ENCODE measurements around the gene DUSP22.

DNA sequence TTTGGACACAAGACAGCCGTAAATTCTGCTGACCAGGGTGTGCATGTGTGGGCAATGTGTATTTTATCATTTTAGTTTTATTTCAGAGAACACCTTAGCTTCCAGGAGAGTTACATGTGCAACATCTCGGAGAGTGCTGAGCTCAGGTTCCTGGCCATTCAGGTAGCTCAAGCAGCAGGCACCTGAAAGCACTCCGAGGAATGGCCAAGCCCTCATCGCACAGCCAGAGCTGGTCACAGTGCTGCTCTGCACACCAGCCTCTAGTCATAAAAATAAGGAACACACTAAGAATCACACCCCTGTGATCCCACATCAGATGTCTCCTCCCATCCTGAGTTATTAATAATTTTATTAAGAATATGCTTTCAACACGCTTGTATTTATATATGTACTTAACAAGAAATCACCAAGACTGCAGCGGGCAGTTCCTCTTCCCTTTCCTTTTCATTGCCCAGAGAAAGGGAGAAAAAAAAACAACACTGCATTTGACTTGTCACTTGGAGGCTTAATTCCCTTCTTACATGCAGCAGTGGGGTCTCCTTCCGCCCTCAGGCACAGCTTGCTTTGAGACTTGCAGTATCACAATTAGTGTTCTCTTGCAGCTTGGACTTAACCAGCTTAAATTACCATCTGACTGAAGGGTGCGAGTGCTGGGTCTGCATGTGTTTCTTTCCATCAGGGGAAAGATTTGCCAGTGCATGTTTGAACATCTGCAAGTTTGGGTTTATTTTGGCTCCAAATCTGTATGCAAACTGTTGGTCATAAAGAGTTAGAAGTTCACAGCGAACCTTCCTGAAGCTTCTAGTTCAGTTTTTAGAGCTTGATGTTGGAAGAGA is 63.3 kb downstream of the DUSP22 start:
- TF ChIP-seq, protein P1, sequence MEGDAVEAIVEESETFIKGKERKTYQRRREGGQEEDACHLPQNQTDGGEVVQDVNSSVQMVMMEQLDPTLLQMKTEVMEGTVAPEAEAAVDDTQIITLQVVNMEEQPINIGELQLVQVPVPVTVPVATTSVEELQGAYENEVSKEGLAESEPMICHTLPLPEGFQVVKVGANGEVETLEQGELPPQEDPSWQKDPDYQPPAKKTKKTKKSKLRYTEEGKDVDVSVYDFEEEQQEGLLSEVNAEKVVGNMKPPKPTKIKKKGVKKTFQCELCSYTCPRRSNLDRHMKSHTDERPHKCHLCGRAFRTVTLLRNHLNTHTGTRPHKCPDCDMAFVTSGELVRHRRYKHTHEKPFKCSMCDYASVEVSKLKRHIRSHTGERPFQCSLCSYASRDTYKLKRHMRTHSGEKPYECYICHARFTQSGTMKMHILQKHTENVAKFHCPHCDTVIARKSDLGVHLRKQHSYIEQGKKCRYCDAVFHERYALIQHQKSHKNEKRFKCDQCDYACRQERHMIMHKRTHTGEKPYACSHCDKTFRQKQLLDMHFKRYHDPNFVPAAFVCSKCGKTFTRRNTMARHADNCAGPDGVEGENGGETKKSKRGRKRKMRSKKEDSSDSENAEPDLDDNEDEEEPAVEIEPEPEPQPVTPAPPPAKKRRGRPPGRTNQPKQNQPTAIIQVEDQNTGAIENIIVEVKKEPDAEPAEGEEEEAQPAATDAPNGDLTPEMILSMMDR (IDR thresholded peaks at IDR 0.05; ENCODE audit: low read depth, low read length): no peak
- no peak for TF ChIP-seq EZH2phosphoT487 (IDR thresholded peaks at IDR 0.05; ENCODE audit: low read depth)
